HG03432 (cell line): ENCODE measurements around the gene GPRC5D.
A peak's percentile ranks its signal among the peaks of the same experiment; 100 is the strongest.

Source experiments
- ATAC-seq: cut with Tn5 transposase; IDR thresholded peaks from one replicate; pipeline ENCODE4 v1.9.1; 2021; ENCODE audit warnings: mild to moderate bottlenecking, moderate library complexity; ENCODE audit not compliant: unreplicated experiment

Gene GPRC5D

GRCh38 chr12:12909228-12909994 lies 42.6 kb downstream of the GPRC5D start:
- peak; percentile 60 for ATAC-seq

GRCh38 chr12:12908711-12909110 lies 43.3 kb downstream of the GPRC5D start:
- ATAC-seq: no peak

DNA sequence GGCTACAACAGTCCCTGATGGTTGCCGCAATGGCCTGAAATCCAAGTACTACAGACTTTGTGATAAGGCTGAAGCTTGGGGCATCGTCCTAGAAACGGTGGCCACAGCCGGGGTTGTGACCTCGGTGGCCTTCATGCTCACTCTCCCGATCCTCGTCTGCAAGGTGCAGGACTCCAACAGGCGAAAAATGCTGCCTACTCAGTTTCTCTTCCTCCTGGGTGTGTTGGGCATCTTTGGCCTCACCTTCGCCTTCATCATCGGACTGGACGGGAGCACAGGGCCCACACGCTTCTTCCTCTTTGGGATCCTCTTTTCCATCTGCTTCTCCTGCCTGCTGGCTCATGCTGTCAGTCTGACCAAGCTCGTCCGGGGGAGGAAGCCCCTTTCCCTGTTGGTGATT lies 43.7 kb downstream of the GPRC5D start:
- no peak for ATAC-seq

DNA sequence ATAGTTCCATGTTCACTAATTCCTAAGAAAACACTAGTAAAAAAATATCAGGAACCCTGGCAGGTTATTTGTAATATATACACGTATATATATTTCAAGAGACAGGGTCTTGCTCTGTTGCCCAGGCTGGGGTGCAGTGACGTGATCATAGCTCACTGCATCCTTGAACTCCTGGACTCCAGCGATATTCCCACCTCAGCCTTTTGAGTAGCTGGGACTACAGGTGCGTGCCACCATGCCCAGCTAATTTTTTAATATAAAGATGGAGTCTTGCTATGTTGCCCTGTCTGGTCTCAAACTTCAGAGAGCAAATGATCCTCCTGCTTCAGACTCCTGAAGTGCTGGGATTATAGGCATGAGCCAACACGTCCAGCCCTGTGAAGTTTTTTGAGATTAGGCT lies 44.4 kb downstream of the GPRC5D start:
- ATAC-seq: no peak

- no peak for ATAC-seq
Measured at GRCh38 chr12:12903642-12904609, 48.0 kb downstream of the GPRC5D start.

GRCh38 chr12:12902036-12902435 lies 49.9 kb downstream of the GPRC5D start:
- no peak for ATAC-seq

- no peak for ATAC-seq
Measured at GRCh38 chr12:12901158-12901791, 50.7 kb downstream of the GPRC5D start.

GRCh38 chr12:12900786-12901157 lies 51.2 kb downstream of the GPRC5D start:
- no peak for ATAC-seq

- peak; percentile 86 for ATAC-seq
Measured at GRCh38 chr12:12899530-12900380, 52.2 kb downstream of the GPRC5D start.

DNA sequence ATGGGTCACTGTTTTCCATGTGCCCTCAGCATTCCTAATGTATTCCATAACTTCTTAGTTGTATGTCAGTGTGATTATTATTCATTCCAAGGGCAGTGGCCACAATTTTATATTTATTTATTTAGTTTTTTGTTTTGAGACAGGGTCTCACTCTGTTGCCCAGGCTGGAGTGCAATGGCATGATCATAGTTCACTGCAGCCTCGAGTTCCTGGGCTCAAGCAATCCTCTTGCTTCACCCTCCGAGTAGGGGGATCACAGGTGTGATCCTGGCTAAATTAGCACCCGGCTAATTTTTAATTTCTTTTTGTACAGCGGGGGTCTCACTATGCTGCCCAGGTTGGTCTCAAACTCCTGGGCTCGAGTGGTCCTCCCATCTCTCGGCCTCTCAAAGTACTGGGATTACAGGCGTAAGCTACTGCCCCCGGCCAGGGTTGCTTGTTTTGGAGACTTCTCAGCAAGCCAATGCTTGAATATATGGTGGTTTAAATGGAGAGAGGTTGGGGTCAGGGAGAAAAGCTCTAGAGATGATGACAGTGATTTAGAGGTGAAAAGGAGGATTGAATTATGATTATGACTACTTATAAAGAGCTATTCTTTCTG lies 53.0 kb downstream of the GPRC5D start:
- no peak for ATAC-seq

GRCh38 chr12:12898136-12898717 lies 53.7 kb downstream of the GPRC5D start:
- ATAC-seq: no peak

DNA sequence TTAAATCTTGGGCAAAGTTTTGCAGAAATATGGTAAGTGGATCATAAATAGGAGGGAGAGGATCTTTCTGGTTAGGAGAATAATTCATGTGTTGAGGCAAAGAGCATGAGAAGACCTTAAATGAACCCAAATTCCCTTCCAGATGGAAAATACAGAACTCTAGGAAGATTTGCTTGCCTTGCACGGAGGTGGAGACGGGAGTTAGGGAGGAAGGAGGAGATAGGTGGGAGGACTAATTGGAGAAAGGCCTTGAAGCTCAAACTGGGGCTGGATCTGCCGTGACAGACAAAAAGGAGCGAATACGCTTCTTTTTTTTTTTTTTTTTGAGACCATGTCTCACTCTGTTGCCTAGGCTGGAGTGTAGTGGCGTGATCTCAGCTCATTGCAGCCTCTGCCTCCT lies 54.7 kb downstream of the GPRC5D start:
- no peak for ATAC-seq

DNA sequence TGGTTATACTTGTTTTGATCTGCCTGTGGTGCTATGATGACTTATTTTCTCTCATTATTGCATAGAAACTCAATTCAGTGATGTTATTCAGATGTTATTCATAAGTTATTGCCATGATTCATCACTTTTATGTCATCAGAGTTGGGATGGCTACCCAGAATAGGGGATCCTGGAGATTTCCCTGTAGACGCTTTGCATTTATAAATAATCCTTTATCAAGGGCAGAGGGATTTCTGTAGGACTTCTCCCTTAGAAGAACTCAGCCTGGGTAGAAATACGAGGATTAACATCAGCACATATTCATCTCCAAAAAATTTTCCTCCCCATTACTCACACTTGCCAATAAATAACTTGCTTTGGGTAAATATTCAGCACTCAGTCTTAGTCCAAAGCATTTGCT lies 55.7 kb downstream of the GPRC5D start:
- no peak for ATAC-seq

DNA sequence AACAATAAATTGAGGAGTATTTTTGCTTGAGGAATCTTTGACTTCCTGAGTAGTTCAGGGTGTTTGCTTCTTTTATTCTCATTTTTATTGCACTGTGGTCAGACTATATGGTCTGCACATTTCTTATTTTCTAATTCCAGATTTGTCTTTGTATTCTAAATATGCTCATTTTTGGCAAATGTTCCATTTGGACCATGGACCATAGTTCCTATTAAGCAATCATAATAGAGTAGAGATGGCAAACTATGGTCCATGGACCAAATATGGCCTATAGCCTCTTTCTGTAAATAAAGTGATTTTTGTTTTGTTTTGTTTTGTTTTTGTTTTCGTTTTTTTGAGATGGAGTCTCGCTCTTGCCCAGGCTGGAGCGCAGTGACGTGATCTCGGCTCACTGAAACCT lies 58.5 kb downstream of the GPRC5D start:
- ATAC-seq: no peak

DNA sequence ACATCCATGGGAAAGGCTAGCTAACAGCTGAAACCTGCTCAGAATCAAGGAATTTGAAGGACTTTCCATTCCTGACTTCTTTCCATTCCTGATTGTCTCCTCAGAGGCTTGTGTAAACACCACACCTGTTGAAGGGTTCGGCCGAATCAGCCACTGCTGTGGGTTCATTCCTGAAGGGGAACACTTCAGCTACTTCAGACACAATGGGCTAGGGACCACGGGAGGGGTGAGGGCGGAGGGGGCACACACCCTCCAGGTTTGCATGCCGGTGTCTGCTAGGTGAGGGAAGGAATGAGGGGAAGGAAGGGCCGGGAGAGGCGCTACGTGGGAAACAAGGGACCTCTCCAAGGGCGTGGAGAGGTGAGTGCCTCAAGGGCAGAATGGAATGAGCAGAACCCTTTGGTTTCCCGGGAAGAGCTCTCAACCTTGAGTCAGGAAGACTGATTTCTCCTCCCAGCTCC lies 59.3 kb downstream of the GPRC5D start:
- ATAC-seq: no peak

DNA sequence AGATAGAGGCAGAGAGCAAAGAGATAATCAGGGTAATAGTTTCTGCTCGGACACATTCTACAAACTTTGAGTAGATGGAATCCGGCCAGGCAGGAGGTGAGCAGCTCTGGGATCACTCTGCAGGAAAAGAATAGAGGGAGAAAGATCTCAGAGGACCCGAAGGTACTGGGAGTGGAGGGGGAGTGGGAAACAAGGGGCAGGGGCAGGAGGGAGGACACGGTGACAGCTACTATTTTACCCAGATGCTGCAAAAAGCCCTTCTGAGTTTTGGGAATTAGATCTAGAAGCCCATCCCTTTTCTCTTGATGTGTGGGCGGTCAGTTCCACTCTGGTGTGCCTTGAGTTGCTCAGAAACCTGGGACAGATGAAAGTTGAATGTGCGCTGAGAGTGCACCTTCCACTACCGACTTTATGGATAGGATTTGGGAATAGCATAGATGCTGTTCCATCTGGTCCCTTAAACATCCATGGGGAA lies 60.1 kb downstream of the GPRC5D start:
- no peak for ATAC-seq

GRCh38 chr12:12891080-12891880 lies 60.7 kb downstream of the GPRC5D start, which contains the start of gene GPRC5A:
Gene GPRC5A, plus strand, starts transcription at chr12:12891562. Its CDS starts 16,688 bp downstream, at chr12:12908250.
- peak; percentile 42 for ATAC-seq
